ENCODE data around the gene CMTM4. TPM values are rescaled to one million over a fixed set of nuclear protein-coding genes. Genes with fewer than 3 reads are reported as not detected.

The CMTM4 gene
- total RNA-seq, 1 donor: 20.7 TPM

- H3K4me3 ChIP-seq (ENCODE audit: low read depth, low read length): no peak overlapping the region
- no peak for DNase-seq (ENCODE audit: low read depth)
- no peak for TF ChIP-seq CTCF (IDR thresholded peaks at IDR 0.05; ENCODE audit: insufficient read depth, low read depth, low read length)
Measured at GRCh38 chr16:66649167-66649566, 47.4 kb downstream of the CMTM4 start.

DNA sequence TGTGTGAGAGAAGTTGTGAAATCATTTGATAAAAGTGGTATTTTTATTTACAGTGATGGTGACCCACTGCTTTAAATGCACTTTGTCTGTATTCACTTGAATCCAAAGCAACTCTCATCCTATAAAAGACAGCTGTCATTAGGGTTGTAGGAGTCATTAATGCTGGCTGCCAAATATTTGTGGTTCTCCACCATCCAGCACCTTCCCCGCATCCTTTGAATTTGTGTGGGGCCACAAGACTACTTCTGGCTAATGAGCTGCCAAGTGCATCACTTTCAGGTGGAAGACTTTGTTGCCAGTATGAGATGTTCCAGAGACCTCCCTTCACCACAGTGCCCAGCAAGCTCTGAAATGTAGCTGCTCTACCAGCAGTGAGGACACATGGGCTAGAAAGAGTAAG is 48.7 kb downstream of the CMTM4 start:
- DNase-seq (ENCODE audit: low read depth): no peak
- no peak for TF ChIP-seq CTCF (IDR thresholded peaks at IDR 0.05; ENCODE audit: insufficient read depth, low read depth, low read length)
- H3K4me3 ChIP-seq (ENCODE audit: low read depth, low read length): no peak overlapping the region

DNA sequence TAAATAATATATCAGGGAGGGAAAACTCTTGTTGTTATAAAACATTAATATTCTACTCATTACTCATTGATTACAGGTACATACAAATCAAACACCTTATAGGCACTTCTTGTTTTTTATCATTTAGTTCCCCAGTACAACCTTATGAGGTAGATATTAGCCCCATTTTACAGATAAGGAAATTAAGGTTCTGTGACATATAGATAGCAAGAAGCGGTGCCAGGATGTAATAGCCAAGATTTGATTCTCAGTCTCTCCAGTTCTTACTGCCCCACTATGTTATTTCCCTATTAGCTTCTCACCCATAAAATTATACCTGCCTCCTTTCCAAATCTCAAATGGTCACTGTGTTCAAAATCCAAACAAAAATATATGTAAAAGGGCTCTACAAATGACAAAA is 55.2 kb downstream of the CMTM4 start:
- no peak for TF ChIP-seq CTCF (IDR thresholded peaks at IDR 0.05; ENCODE audit: insufficient read depth, low read depth, low read length)
- H3K4me3 ChIP-seq (ENCODE audit: low read depth, low read length): no peak overlapping the region
- no peak for DNase-seq (ENCODE audit: low read depth)

DNA sequence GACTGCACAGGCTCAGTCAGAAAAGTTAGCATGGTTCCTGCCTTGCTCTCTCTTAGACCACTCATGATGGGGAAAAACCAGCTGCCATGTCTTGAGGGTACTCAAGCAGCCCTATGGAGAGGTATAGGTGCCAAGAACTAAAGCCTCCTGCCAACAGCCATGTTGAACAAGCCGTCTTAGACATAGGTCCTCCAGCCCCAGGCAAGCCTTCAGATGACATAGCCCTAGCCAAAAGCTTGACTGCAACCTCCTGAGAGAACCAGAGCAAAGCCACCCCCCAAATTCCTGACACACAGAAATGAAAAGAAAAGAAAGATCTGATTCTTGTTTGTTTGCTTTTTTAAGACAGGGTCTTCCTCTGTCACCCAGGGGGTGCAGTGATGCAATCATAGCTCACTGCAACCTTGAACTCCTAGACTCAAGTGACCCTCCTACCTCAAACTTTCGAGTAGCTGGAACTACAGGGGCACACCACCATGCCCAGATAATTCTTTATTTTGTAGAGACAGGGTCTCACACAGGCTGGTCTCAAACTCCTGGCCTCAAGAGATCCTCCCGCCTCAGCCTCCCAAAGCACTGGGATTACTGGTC is 55.7 kb downstream of the CMTM4 start:
- no peak for TF ChIP-seq CTCF (IDR thresholded peaks at IDR 0.05; ENCODE audit: insufficient read depth, low read depth, low read length)
- DNase-seq (ENCODE audit: low read depth): no peak
- no peak overlapping the region for H3K4me3 ChIP-seq (ENCODE audit: low read depth, low read length)

- TF ChIP-seq CTCF (IDR thresholded peaks at IDR 0.05; ENCODE audit: insufficient read depth, low read depth, low read length): no peak
- no peak overlapping the region for H3K4me3 ChIP-seq (ENCODE audit: low read depth, low read length)
- no peak for DNase-seq (ENCODE audit: low read depth)
Measured at GRCh38 chr16:66639091-66639885, 57.3 kb downstream of the CMTM4 start.

- no peak for TF ChIP-seq CTCF (IDR thresholded peaks at IDR 0.05; ENCODE audit: insufficient read depth, low read depth, low read length)
- H3K4me3 ChIP-seq (ENCODE audit: low read depth, low read length): no peak overlapping the region
- DNase-seq (ENCODE audit: low read depth): no peak
Measured at GRCh38 chr16:66637806-66638205, 58.7 kb downstream of the CMTM4 start.
